Measurements from ENCODE around the gene MED25.

MED25 gene

GRCh38 chr19:49836176-49837008, 18.3 kb downstream of the MED25 start:
- Histone ChIP-seq H3K27me3 (ENCODE audit: low read depth, low read length) (no peaks in the 10 kb centered on the region), H3K36me3 (ENCODE audit: control insufficient read depth in 1 of 2, insufficient read depth in 2 of 2, low read length in 2 of 2) (peaks cover 35 to 81% of the 10 kb centered on the region in 2 donors), H3K4me3 (ENCODE audit: low read depth in 1 of 2, low read length in 2 of 2) (no peak overlapping the region), H3K4me1 (ENCODE audit: control insufficient read depth in 1 of 2, insufficient read depth in 2 of 2, low read length in 2 of 2) (no peaks in the 10 kb centered on the region), H3K9me3 (ENCODE audit: control insufficient read depth in 1 of 2, low read length in 2 of 2) (no peaks in the 10 kb centered on the region), H3K27ac (ENCODE audit: low read length) (no peak overlapping the region)

- Histone ChIP-seq H3K27ac (ENCODE audit: low read length) (no peak overlapping the region), H3K9me3 (ENCODE audit: control insufficient read depth in 1 of 2, low read length in 2 of 2) (no peaks in the 10 kb centered on the region), H3K4me1 (ENCODE audit: control insufficient read depth in 1 of 2, insufficient read depth in 2 of 2, low read length in 2 of 2) (no peaks in the 10 kb centered on the region), H3K4me3 (ENCODE audit: low read depth in 1 of 2, low read length in 2 of 2) (no peak overlapping the region), H3K36me3 (ENCODE audit: control insufficient read depth in 1 of 2, insufficient read depth in 2 of 2, low read length in 2 of 2) (peaks cover 35 to 75% of the 10 kb centered on the region in 2 donors), H3K27me3 (ENCODE audit: low read depth, low read length) (no peaks in the 10 kb centered on the region)
Measured at GRCh38 chr19:49837009-49837310, 18.9 kb downstream of the MED25 start.

- Histone ChIP-seq H3K9me3 (ENCODE audit: control insufficient read depth in 1 of 2, low read length in 2 of 2) (no peaks in the 10 kb centered on the region), H3K27me3 (ENCODE audit: low read depth, low read length) (no peaks in the 10 kb centered on the region), H3K36me3 (ENCODE audit: control insufficient read depth in 1 of 2, insufficient read depth in 2 of 2, low read length in 2 of 2) (peaks cover 31 to 71% of the 10 kb centered on the region in 2 donors), H3K4me3 (ENCODE audit: low read depth in 1 of 2, low read length in 2 of 2) (no peak overlapping the region), H3K27ac (ENCODE audit: low read length) (no peak overlapping the region), H3K4me1 (ENCODE audit: control insufficient read depth in 1 of 2, insufficient read depth in 2 of 2, low read length in 2 of 2) (no peaks in the 10 kb centered on the region)
Measured at GRCh38 chr19:49837425-49837824, 19.3 kb downstream of the MED25 start.

- Histone ChIP-seq H3K9me3 (ENCODE audit: control insufficient read depth in 1 of 2, low read length in 2 of 2) (no peaks in the 10 kb centered on the region), H3K27ac (ENCODE audit: low read length) (no peak overlapping the region), H3K36me3 (ENCODE audit: control insufficient read depth in 1 of 2, insufficient read depth in 2 of 2, low read length in 2 of 2) (peaks cover 20 to 55% of the 10 kb centered on the region in 2 donors)
Measured at GRCh38 chr19:49838885-49839588, 20.9 kb downstream of the MED25 start.

GRCh38 chr19:49839713-49840112, 21.6 kb downstream of the MED25 start:
- H3K4me3 ChIP-seq (ENCODE audit: low read depth in 1 of 2, low read length in 2 of 2), result no peak overlapping the region
- no peaks in the 10 kb centered on the region for H3K27me3 ChIP-seq (ENCODE audit: low read depth, low read length)
- no peak overlapping the region for H3K27ac ChIP-seq (ENCODE audit: low read length)
- peaks cover 18 to 48% of the 10 kb centered on the region in 2 donors for H3K36me3 ChIP-seq (ENCODE audit: control insufficient read depth in 1 of 2, insufficient read depth in 2 of 2, low read length in 2 of 2)
- no peaks in the 10 kb centered on the region for H3K4me1 ChIP-seq (ENCODE audit: control insufficient read depth in 1 of 2, insufficient read depth in 2 of 2, low read length in 2 of 2)
- H3K9me3 ChIP-seq (ENCODE audit: control insufficient read depth in 1 of 2, low read length in 2 of 2), result no peaks in the 10 kb centered on the region

More at GRCh38 chr19:49838885-49839588, 20.9 kb downstream of the MED25 start:
- no peak overlapping the region for H3K4me3 ChIP-seq (ENCODE audit: low read depth in 1 of 2, low read length in 2 of 2)
- H3K27me3 ChIP-seq (ENCODE audit: low read depth, low read length), result no peaks in the 10 kb centered on the region
- no peaks in the 10 kb centered on the region for H3K4me1 ChIP-seq (ENCODE audit: control insufficient read depth in 1 of 2, insufficient read depth in 2 of 2, low read length in 2 of 2)

- Histone ChIP-seq H3K36me3 (ENCODE audit: control insufficient read depth in 1 of 2, insufficient read depth in 2 of 2, low read length in 2 of 2) (peaks cover 14 to 42% of the 10 kb centered on the region in 2 donors), H3K27ac (ENCODE audit: low read length) (no peak overlapping the region), H3K4me1 (ENCODE audit: control insufficient read depth in 1 of 2, insufficient read depth in 2 of 2, low read length in 2 of 2) (no peaks in the 10 kb centered on the region), H3K4me3 (ENCODE audit: low read depth in 1 of 2, low read length in 2 of 2) (no peak overlapping the region), H3K9me3 (ENCODE audit: control insufficient read depth in 1 of 2, low read length in 2 of 2) (no peaks in the 10 kb centered on the region), H3K27me3 (ENCODE audit: low read depth, low read length) (no peaks in the 10 kb centered on the region)
Measured at GRCh38 chr19:49840321-49840720, 22.2 kb downstream of the MED25 start.

- H3K27ac ChIP-seq (ENCODE audit: low read length), result no peak overlapping the region
- H3K36me3 ChIP-seq (ENCODE audit: control insufficient read depth in 1 of 2, insufficient read depth in 2 of 2, low read length in 2 of 2), result peaks cover 14 to 37% of the 10 kb centered on the region in 2 donors
Measured at GRCh38 chr19:49840736-49841249, 22.7 kb downstream of the MED25 start.

GRCh38 chr19:49843265-49843664, 25.2 kb downstream of the MED25 start:
- H3K36me3 ChIP-seq (ENCODE audit: control insufficient read depth in 1 of 2, insufficient read depth in 2 of 2, low read length in 2 of 2), result peaks cover 13% of the 10 kb centered on the region in 2 donors
- H3K4me1 ChIP-seq (ENCODE audit: control insufficient read depth in 1 of 2, insufficient read depth in 2 of 2, low read length in 2 of 2), result no peaks in the 10 kb centered on the region
- no peaks in the 10 kb centered on the region for H3K27me3 ChIP-seq (ENCODE audit: low read depth, low read length)
- no peak overlapping the region for H3K27ac ChIP-seq (ENCODE audit: low read length)
- no peaks in the 10 kb centered on the region for H3K9me3 ChIP-seq (ENCODE audit: control insufficient read depth in 1 of 2, low read length in 2 of 2)
- no peak overlapping the region for H3K4me3 ChIP-seq (ENCODE audit: low read depth in 1 of 2, low read length in 2 of 2)

More at GRCh38 chr19:49840736-49841249, 22.7 kb downstream of the MED25 start:
- H3K27me3 ChIP-seq (ENCODE audit: low read depth, low read length), result no peaks in the 10 kb centered on the region
- no peaks in the 10 kb centered on the region for H3K9me3 ChIP-seq (ENCODE audit: control insufficient read depth in 1 of 2, low read length in 2 of 2)
- H3K4me3 ChIP-seq (ENCODE audit: low read depth in 1 of 2, low read length in 2 of 2), result no peak overlapping the region
- H3K4me1 ChIP-seq (ENCODE audit: control insufficient read depth in 1 of 2, insufficient read depth in 2 of 2, low read length in 2 of 2), result no peaks in the 10 kb centered on the region

- Histone ChIP-seq H3K36me3 (ENCODE audit: control insufficient read depth in 1 of 2, insufficient read depth in 2 of 2, low read length in 2 of 2) (peaks cover 1 to 2% of the 10 kb centered on the region in 2 donors), H3K27ac (ENCODE audit: low read length) (no peak overlapping the region), H3K9me3 (ENCODE audit: control insufficient read depth in 1 of 2, low read length in 2 of 2) (no peaks in the 10 kb centered on the region), H3K4me3 (ENCODE audit: low read depth in 1 of 2, low read length in 2 of 2) (no peak overlapping the region), H3K4me1 (ENCODE audit: control insufficient read depth in 1 of 2, insufficient read depth in 2 of 2, low read length in 2 of 2) (no peaks in the 10 kb centered on the region), H3K27me3 (ENCODE audit: low read depth, low read length) (no peaks in the 10 kb centered on the region)
Measured at GRCh38 chr19:49844138-49845095, 26.3 kb downstream of the MED25 start.

GRCh38 chr19:49845414-49845813, 27.3 kb downstream of the MED25 start:
- H3K27ac ChIP-seq (ENCODE audit: low read length), result no peak overlapping the region
- no peaks in the 10 kb centered on the region for H3K9me3 ChIP-seq (ENCODE audit: control insufficient read depth in 1 of 2, low read length in 2 of 2)
- H3K36me3 ChIP-seq (ENCODE audit: control insufficient read depth in 1 of 2, insufficient read depth in 2 of 2, low read length in 2 of 2), result no peaks in the 10 kb centered on the region
- H3K27me3 ChIP-seq (ENCODE audit: low read depth, low read length), result no peaks in the 10 kb centered on the region
- no peak overlapping the region for H3K4me3 ChIP-seq (ENCODE audit: low read depth in 1 of 2, low read length in 2 of 2)
- peaks cover 0 to 6% of the 10 kb centered on the region in 2 donors for H3K4me1 ChIP-seq (ENCODE audit: control insufficient read depth in 1 of 2, insufficient read depth in 2 of 2, low read length in 2 of 2)

GRCh38 chr19:49846408-49846807, 28.3 kb downstream of the MED25 start:
- Histone ChIP-seq H3K36me3 (ENCODE audit: control insufficient read depth in 1 of 2, insufficient read depth in 2 of 2, low read length in 2 of 2) (no peaks in the 10 kb centered on the region), H3K4me3 (ENCODE audit: low read depth in 1 of 2, low read length in 2 of 2) (no peak overlapping the region), H3K9me3 (ENCODE audit: control insufficient read depth in 1 of 2, low read length in 2 of 2) (no peaks in the 10 kb centered on the region), H3K27me3 (ENCODE audit: low read depth, low read length) (no peaks in the 10 kb centered on the region), H3K27ac (ENCODE audit: low read length) (no peak overlapping the region), H3K4me1 (ENCODE audit: control insufficient read depth in 1 of 2, insufficient read depth in 2 of 2, low read length in 2 of 2) (peaks cover 0 to 6% of the 10 kb centered on the region in 2 donors)

Measured in muscle layer of duodenum (tissue), 2 donors.